ENCODE data around the gene CREB5. TPM values are rescaled to one million over a fixed set of nuclear protein-coding genes. Genes with fewer than 3 reads are reported as not detected.

CREB5 gene
- total RNA-seq, 1 experiment from 2014 or later: 40.5 TPM

GRCh38 chr7:28591041-28591674 lies 178.8 kb downstream of the CREB5 start:
- H3K27me3 Mint-ChIP-seq (ENCODE audit: insufficient read depth, unreplicated experiment): no peaks in the 10 kb centered on the region
- H3K4me1 Mint-ChIP-seq (ENCODE audit: insufficient read depth, unreplicated experiment): peaks cover 28% of the 10 kb centered on the region
- POLR2A ChIA-PET: interaction anchor here (0.6 kb wide), 1 partner anchor 1438 kb away, joined by 3 read pairs; no protein-coding TSS in a partner anchor
- CTCF ChIA-PET: interaction anchor here (0.7 to 1.3 kb wide), 2 partner anchors 15 to 1909 kb away, joined by 3 read pairs; no protein-coding TSS in a partner anchor
- no peak overlapping the region for H3K27ac Mint-ChIP-seq (ENCODE audit: low read depth, unreplicated experiment)
- intact Hi-C loops (cut with micrococcal nuclease): no loop called here
- DNase-seq (ENCODE audit: unreplicated experiment): no peak
- peaks cover 4% of the 10 kb centered on the region for H3K36me3 Mint-ChIP-seq (ENCODE audit: insufficient read depth, unreplicated experiment)
- no peak for TF ChIP-seq CTCF (IDR thresholded peaks at IDR 0.05; ENCODE audit: unreplicated experiment)
- no peak overlapping the region for H3K4me3 Mint-ChIP-seq (ENCODE audit: unreplicated experiment)
- no TSS peak for BruUV-seq (replicated peaks)
- H3K9me3 Mint-ChIP-seq (ENCODE audit: unreplicated experiment): no peaks in the 10 kb centered on the region

- CTCF ChIA-PET: interaction anchor here (0.7 to 1.3 kb wide), 2 partner anchors 16 to 1910 kb away, joined by 3 read pairs; no protein-coding TSS in a partner anchor
- intact Hi-C loops (cut with micrococcal nuclease): no loop called here
- no peak for DNase-seq (ENCODE audit: unreplicated experiment)
- Mint-ChIP-seq H3K9me3 (ENCODE audit: unreplicated experiment) (no peaks in the 10 kb centered on the region), H3K36me3 (ENCODE audit: insufficient read depth, unreplicated experiment) (peaks cover 4% of the 10 kb centered on the region), H3K27me3 (ENCODE audit: insufficient read depth, unreplicated experiment) (no peaks in the 10 kb centered on the region), H3K4me1 (ENCODE audit: insufficient read depth, unreplicated experiment) (peaks cover 22% of the 10 kb centered on the region), H3K27ac (ENCODE audit: low read depth, unreplicated experiment) (no peak overlapping the region), H3K4me3 (ENCODE audit: unreplicated experiment) (no peak overlapping the region)
- POLR2A ChIA-PET: no interaction called here
- TF ChIP-seq CTCF (IDR thresholded peaks at IDR 0.05; ENCODE audit: unreplicated experiment): no peak
- BruUV-seq (replicated peaks): no TSS peak
Observed at GRCh38 chr7:28591725-28592349, 179.5 kb downstream of the CREB5 start.

- ChIA-PET CTCF (no interaction called here), POLR2A (no interaction called here)
- Mint-ChIP-seq H3K27me3 (ENCODE audit: insufficient read depth, unreplicated experiment) (no peaks in the 10 kb centered on the region), H3K4me3 (ENCODE audit: unreplicated experiment) (no peak overlapping the region), H3K4me1 (ENCODE audit: insufficient read depth, unreplicated experiment) (peaks cover 11% of the 10 kb centered on the region), H3K36me3 (ENCODE audit: insufficient read depth, unreplicated experiment) (peaks cover 4% of the 10 kb centered on the region), H3K27ac (ENCODE audit: low read depth, unreplicated experiment) (no peak overlapping the region), H3K9me3 (ENCODE audit: unreplicated experiment) (no peaks in the 10 kb centered on the region)
- no peak for TF ChIP-seq CTCF (IDR thresholded peaks at IDR 0.05; ENCODE audit: unreplicated experiment)
- intact Hi-C loops (cut with micrococcal nuclease): no loop called here
- no TSS peak for BruUV-seq (replicated peaks)
- no peak for DNase-seq (ENCODE audit: unreplicated experiment)
Observed at GRCh38 chr7:28592861-28593260, 180.5 kb downstream of the CREB5 start.

- no peak overlapping the region for H3K27ac Mint-ChIP-seq (ENCODE audit: low read depth, unreplicated experiment)
- no peaks in the 10 kb centered on the region for H3K27me3 Mint-ChIP-seq (ENCODE audit: insufficient read depth, unreplicated experiment)
- no peak for TF ChIP-seq CTCF (IDR thresholded peaks at IDR 0.05; ENCODE audit: unreplicated experiment)
- DNase-seq (ENCODE audit: unreplicated experiment): no peak
- H3K9me3 Mint-ChIP-seq (ENCODE audit: unreplicated experiment): no peaks in the 10 kb centered on the region
- no TSS peak for BruUV-seq (replicated peaks)
- POLR2A ChIA-PET: interaction anchor here (0.7 kb wide), 1 partner anchor 263 kb away, joined by 3 read pairs; no protein-coding TSS in a partner anchor
- no peaks in the 10 kb centered on the region for H3K4me1 Mint-ChIP-seq (ENCODE audit: insufficient read depth, unreplicated experiment)
- CTCF ChIA-PET: interaction anchor here (0.6 to 0.7 kb wide), 2 partner anchors 10 to 179 kb away, joined by 3 to 4 read pairs; no protein-coding TSS in a partner anchor
- peaks cover 4% of the 10 kb centered on the region for H3K36me3 Mint-ChIP-seq (ENCODE audit: insufficient read depth, unreplicated experiment)
- intact Hi-C loops (cut with micrococcal nuclease): no loop called here
- no peak overlapping the region for H3K4me3 Mint-ChIP-seq (ENCODE audit: unreplicated experiment)
Observed at GRCh38 chr7:28595076-28595475, 182.8 kb downstream of the CREB5 start.
